ENCODE results near the gene NXN.
"Not testable (repeated sequence)": the region's sequence is repeated elsewhere in the genome, so short reads cannot be mapped to it uniquely, and the experiment has no call there.

Gene NXN

GRCh38 chr17:951325-952132 is 28.0 kb downstream of the NXN start:
- DNase-seq = no peak

- no peak for DNase-seq
Measured at GRCh38 chr17:949623-950303, 29.8 kb downstream of the NXN start.

GRCh38 chr17:948284-948852 is 31.2 kb downstream of the NXN start:
- DNase-seq = no peak

- DNase-seq = no peak
Measured at GRCh38 chr17:946510-947236, 32.9 kb downstream of the NXN start.

- no peak for DNase-seq
Measured at GRCh38 chr17:945672-946071, 33.9 kb downstream of the NXN start.

- DNase-seq = no peak
Measured at GRCh38 chr17:944266-944826, 35.2 kb downstream of the NXN start.

GRCh38 chr17:935485-935884 is 44.1 kb downstream of the NXN start:
- no peak for DNase-seq

- no peak for DNase-seq
Measured at GRCh38 chr17:933312-934073, 46.1 kb downstream of the NXN start.

- no peak for DNase-seq
Measured at GRCh38 chr17:930258-930657, 49.3 kb downstream of the NXN start.

- DNase-seq = no peak
Measured at GRCh38 chr17:929586-929985, 50.0 kb downstream of the NXN start.

- no peak for DNase-seq
Measured at GRCh38 chr17:927611-928461, 51.7 kb downstream of the NXN start.

- DNase-seq = no peak
Measured at GRCh38 chr17:925817-926216, 53.8 kb downstream of the NXN start.

GRCh38 chr17:924711-925475 is 54.7 kb downstream of the NXN start:
- DNase-seq = no peak

GRCh38 chr17:924306-924705 is 55.3 kb downstream of the NXN start:
- not testable (repeated sequence) for DNase-seq

GRCh38 chr17:923633-924032 is 55.9 kb downstream of the NXN start:
- DNase-seq = no peak

GRCh38 chr17:921161-921560 is 58.4 kb downstream of the NXN start:
- DNase-seq = no peak

- no peak for DNase-seq
Measured at GRCh38 chr17:920190-920589, 59.4 kb downstream of the NXN start.

GRCh38 chr17:917941-918740 is 61.4 kb downstream of the NXN start:
- no peak for DNase-seq

- no peak for DNase-seq
Measured at GRCh38 chr17:917391-917811, 62.2 kb downstream of the NXN start.

GRCh38 chr17:916315-916714 is 63.3 kb downstream of the NXN start:
- no peak for DNase-seq
